ENCODE measurements around the gene PAK6. TPM values are rescaled to one million over a fixed set of nuclear protein-coding genes. Genes with fewer than 3 reads are reported as not detected.

PAK6 gene
- total and polyA plus RNA-seq, 9 of the 15 experiments (the other 6 are each of a cell fraction or from before 2014, with no cell fraction given): 0.03 to 0.74 (median 0.16) TPM; not detected in 2

- no peak for TF ChIP-seq NKRF (IDR thresholded peaks at IDR 0.05; ENCODE audit: borderline replicate concordance)
Measured at GRCh38 chr15:40323953-40324937, 85.4 kb downstream of the PAK6 start (continued).

GRCh38 chr15:40325188-40325587 lies 86.3 kb downstream of the PAK6 start:
- POLR2A ChIA-PET: interaction anchor here (0.8 to 2.1 kb wide), 4 partner anchors 12 to 219 kb away, joined by 3 to 12 read pairs (median 6); no protein-coding TSS in a partner anchor
- 55% methylated on average over 2 of the region's 2 CpGs for WGBS (ENCODE audit: insufficient coverage, low coverage, missing lambda C conversion rate)
- Histone ChIP-seq H3K4me1 (replicated peaks in 1 of 2; ENCODE audit: control insufficient read depth in 2 of 2, insufficient read depth in 2 of 2, low read length in 2 of 2) (peaks cover 38 to 46% of the 10 kb centered on the region in 2 experiments), H3K36me3 (ENCODE audit: control insufficient read depth, insufficient read depth, low read length) (peaks cover 38% of the 10 kb centered on the region), H3K9me3 (replicated peaks; ENCODE audit: control insufficient read depth, insufficient read depth, low read depth, low read length) (no peaks in the 10 kb centered on the region), H3K27me3 (ENCODE audit: control insufficient read depth in 2 of 2, insufficient read depth in 2 of 2, low read length in 2 of 2) (no peaks in the 10 kb centered on the region), H3K9me1 (ENCODE audit: control insufficient read depth, insufficient read depth, low read length) (no peaks in the 10 kb centered on the region), H3K9ac (ENCODE audit: insufficient read depth in 1 of 2, low read depth in 2 of 2, low read length in 2 of 2) (peak overlapping the region in 1 of 2 experiments; percentile 27; a peak in 2 of 4 replicates), H4K20me1 (replicated peaks; ENCODE audit: control insufficient read depth, insufficient read depth, low read length) (no peaks in the 10 kb centered on the region; the same call in 1 of the 2 replicates), H3K4me3 (peak overlapping the region; percentile 51; the same call in 1 of the 2 replicates), H3K27ac (ENCODE audit: extremely low read depth, low read depth, low read length) (no peak overlapping the region), H2AFZ (ENCODE audit: low read depth, low read length) (no peak overlapping the region), H3K79me2 (ENCODE audit: control insufficient read depth, insufficient read depth, low read length) (peaks cover 21% of the 10 kb centered on the region), H3K4me2 (ENCODE audit: insufficient read depth, low read length) (peak overlapping the region; percentile 75)
- DNase-seq (ENCODE audit: extremely low read depth in 1 of 4, low spot score in 3 of 4) (no peak), ATAC-seq (no peak), FAIRE-seq (no peak)
- BruUV-seq (replicated peaks): TSS peak; percentile 49
- intact Hi-C loops (cut with micrococcal nuclease): no loop called here
- CTCF ChIA-PET (ENCODE audit: low intra/inter-chr PET ratio): interaction anchor here (1.5 kb wide), 1 partner anchor 13 kb away, joined by 3 read pairs; no protein-coding TSS in a partner anchor
- in situ Hi-C loops (cut with MboI): no loop called here
- TF ChIP-seq FOSL1 (tag; conservative IDR thresholded peaks at IDR 0.05) (no peak), ZNF395 (CRISPR knock-in tag; IDR thresholded peaks at IDR 0.05) (no peak), SLC30A9 (CRISPR knock-in tag; IDR thresholded peaks at IDR 0.05) (no peak)

Data from K562 (cell line).